B cell (primary cell): ENCODE data around the gene C1orf74. TPM values are rescaled to one million over a fixed set of nuclear protein-coding genes. Genes with fewer than 3 reads are reported as not detected.

ENCODE experiments used
- ATAC-seq: fragments of 200-7000 bp; cut with Tn5 transposase; one replicate; pipeline ENCODE4 v1.10.0; 2021; ENCODE audit warnings: low read depth, mild to moderate bottlenecking, moderate number of reproducible peaks, moderate library complexity
- CTCF ChIA-PET: fragments of 350-600 bp; sonication (Branson Sonifier 250); formaldehyde crosslinking; loops from one replicate; lab custom pipeline; 2021; ENCODE audit warnings: antibody characterized with exemption, inconsistent platforms; lab: Charles Lee
- POLR2A ChIA-PET: fragments of 350-600 bp; sonication (Branson Sonifier 250); formaldehyde crosslinking; loops from one replicate; lab custom pipeline; 2021; ENCODE audit warnings: antibody characterized with exemption; lab: Charles Lee
- DNase-seq: peaks from one replicate; pipeline ENCODE4 v3.0.0; 2013
- H2AFZ ChIP-seq: 2 replicates; pipeline ENCODE4 v1.6.1; 2012; ENCODE audit warnings: mild to moderate bottlenecking, low read depth, low read length; ENCODE audit not compliant: insufficient read depth, poor library complexity, severe bottlenecking
- H3K27ac ChIP-seq, 2 donors: 1 replicate in 1 of 2; 2 replicates in 1 of 2; pipeline ENCODE4 v1.5.1; 2012 to 2013; ENCODE audit warnings: low read length in 2 of 2, mild to moderate bottlenecking in 2 of 2, moderate library complexity in 1 of 2
- H3K27me3 ChIP-seq, 4 experiments: fragments of 200-600 bp in 1 of 4; sonication (generic) in 1 of 4; replicated peaks in 1 of 4; 1 replicate in 2 of 4; 2 replicates in 2 of 4; pipeline versions ENCODE4 v1.6.1 to v1.7.0; 2013 to 2016; ENCODE audit warnings: low read length in 3 of 4, mild to moderate bottlenecking in 2 of 4, mixed read lengths in 1 of 4, moderate library complexity in 1 of 4; ENCODE audit not compliant: insufficient read depth in 4 of 4, control insufficient read depth in 3 of 4; ENCODE audit errors: control extremely low read depth in 1 of 4
- H3K36me3 ChIP-seq, 2 experiments: replicated peaks in 1 of 2; 1 replicate in 1 of 2; 2 replicates in 1 of 2; pipeline versions ENCODE4 v1.6.1 to v1.7.1; 2013; ENCODE audit warnings: low read length in 1 of 2; ENCODE audit not compliant: insufficient read depth in 2 of 2, control insufficient read depth in 1 of 2; ENCODE audit errors: control extremely low read depth in 1 of 2, extremely low read depth in 1 of 2
- H3K4me1 ChIP-seq, 2 donors: fragments of 200-600 bp in 1 of 2; sonication (generic) in 1 of 2; 1 replicate in 1 of 2; 2 replicates in 1 of 2; pipeline versions ENCODE4 v1.5.1 to v1.6.1; 2013 to 2017; ENCODE audit warnings: low read length in 2 of 2; ENCODE audit not compliant: control insufficient read depth in 2 of 2, insufficient read depth in 2 of 2
- H3K4me2 ChIP-seq: replicated peaks from 2 replicates; pipeline ENCODE3; 2012; ENCODE audit warnings: mild to moderate bottlenecking, low read depth, low read length; ENCODE audit not compliant: poor library complexity, severe bottlenecking
- H3K4me3 ChIP-seq, 5 experiments: fragments of 200-600 bp in 1 of 5; sonication (generic) in 1 of 5; 1 replicate in 3 of 5; 2 replicates in 2 of 5; pipeline versions ENCODE4 v1.5.1 to v1.7.0; 2011 to 2016; ENCODE audit warnings: low read length in 4 of 5, mild to moderate bottlenecking in 4 of 5, low read depth in 2 of 5, control low read depth in 1 of 5, moderate library complexity in 1 of 5; ENCODE audit not compliant: insufficient read depth in 1 of 5; ENCODE audit errors: control extremely low read depth in 1 of 5, extremely low read depth in 1 of 5
- H3K79me2 ChIP-seq: fragments of 200-600 bp; sonication (generic); one replicate; pipeline ENCODE4 v1.6.0; 2016; ENCODE audit warnings: low read length; ENCODE audit not compliant: control insufficient read depth, insufficient read depth
- H3K9ac ChIP-seq: fragments of 200-600 bp; sonication (generic); 2 replicates; pipeline ENCODE4 v1.6.1; 2017; ENCODE audit warnings: mild to moderate bottlenecking, low read length, moderate library complexity
- H3K9me3 ChIP-seq, 3 donors: one replicate each; pipeline versions ENCODE4 v1.6.1 to v1.7.1; 2013; ENCODE audit warnings: low read length in 2 of 3; ENCODE audit not compliant: control insufficient read depth in 2 of 3, insufficient read depth in 1 of 3; ENCODE audit errors: control extremely low read depth in 1 of 3
- H4K20me1 ChIP-seq: 2 replicates; pipeline ENCODE4 v1.6.0; 2012; ENCODE audit warnings: mild to moderate bottlenecking, low read length; ENCODE audit not compliant: insufficient read depth, control insufficient read depth, poor library complexity, severe bottlenecking
- H3K27ac Mint-ChIP-seq: one replicate; pipeline ENCODE4 v1.8.0; 2021; ENCODE audit warnings: mixed read lengths
- H3K27me3 Mint-ChIP-seq: one replicate; pipeline ENCODE4 v1.8.0; 2021; ENCODE audit warnings: mixed read lengths
- H3K4me1 Mint-ChIP-seq: one replicate; pipeline ENCODE4 v1.8.0; 2021; ENCODE audit warnings: mixed read lengths
- H3K4me3 Mint-ChIP-seq: one replicate; pipeline ENCODE4 v1.8.0; 2021; ENCODE audit warnings: mixed read lengths
- H3K9me3 Mint-ChIP-seq: one replicate; pipeline ENCODE4 v1.8.0; 2022; ENCODE audit warnings: mixed read lengths; ENCODE audit not compliant: insufficient read depth
- CTCF ChIP-seq: fragments of 200-600 bp; IDR thresholded peaks from one replicate; pipeline ENCODE4 v1.8.0; 2022; ENCODE audit warnings: antibody characterized with exemption, mild to moderate bottlenecking
- EZH2 ChIP-seq: IDR thresholded peaks from 2 replicates; pipeline ENCODE4 v1.6.1; 2012; ENCODE audit warnings: borderline replicate concordance, low read depth, mild to moderate bottlenecking, moderate library complexity, low read length; ENCODE audit not compliant: insufficient read depth, poor library complexity, severe bottlenecking
- WGBS: methylation state at CpG from one replicate; pipeline ENCODE4 v1.1.5; 2013; ENCODE audit warnings: missing lambda C conversion rate; ENCODE audit not compliant: insufficient coverage; 5-methylcytosine and 5-hydroxymethylcytosine counted together
- intact Hi-C: fragments of 100-400 bp; cut with micrococcal nuclease; formaldehyde crosslinking; loops from one replicate; pipeline ENCODE4 v1.10.0; 2022
- polyA plus RNA-seq: library from polyadenylated mRNA; depleted of rRNA; stranded (reverse); fragments of >200 nt; gene quantifications from 2 replicates; pipeline ENCODE4 v1.2.3, GENCODE V29; 2012
- total RNA-seq, 2 donors: library from RNA; stranded (reverse); fragments of 120-200 nt in 1 of 2; gene quantifications; 1 replicate in 1 of 2; 2 replicates in 1 of 2; pipeline versions ENCODE4 v1.2.3 to v1.2.4, GENCODE V29; 2013 to 2022

C1orf74 gene
- total and polyA plus RNA-seq, 2 donors (not counting 1 experiment from before 2014, with no cell fraction given) = 0.49 to 3.4 TPM

GRCh38 chr1:209805875-209806760 is 21.8 kb upstream of the C1orf74 start, which contains the start of gene IRF6:
TSS of gene IRF6 (minus strand) at chr1:209806142. CDS start at chr1:209801413, 4,729 bp downstream.
- H3K9ac ChIP-seq = peak within 1 kb of the TSS; percentile 65
- H3K4me3 ChIP-seq = peak within 1 kb of the TSS; percentile 43 to 69 (median 57)
- H3K4me2 ChIP-seq = peak within 1 kb of the TSS; percentile 78
- ChIA-PET POLR2A (interaction anchor here (0.6 to 1.4 kb wide), 4 partner anchors 9 to 50 kb away, joined by 3 to 9 read pairs (median 4); partner anchors contain the start of genes C1orf74 and TRAF3IP3), CTCF (interaction anchor here (1.2 to 6.5 kb wide), 2 partner anchors 11 to 17 kb away, joined by 3 to 45 read pairs; no protein-coding TSS in a partner anchor)
- intact Hi-C loops = loop anchor here (1.0 kb wide), 2 partner anchors 21 to 22 kb away; partner anchors contain the start of genes C1orf74 and UTP25
- TF ChIP-seq CTCF = no peak
- no peak for TF ChIP-seq EZH2
- no peak within 1 kb of the TSS for H3K27ac ChIP-seq
- no peaks in the 10 kb centered on the region for H4K20me1 ChIP-seq
- Mint-ChIP-seq H3K4me3 (peak within 1 kb of the TSS; percentile 96), H3K9me3 (no peaks in the 10 kb centered on the region), H3K27me3 (peaks cover 11% of the 10 kb centered on the region), H3K4me1 (peaks cover 11% of the 10 kb centered on the region), H3K27ac (peak within 1 kb of the TSS; percentile 91)
- ATAC-seq (peak; percentile 95), DNase-seq (peak; percentile 74)
- H3K27me3 ChIP-seq = peaks cover 0 to 18% (median 9%) of the 10 kb centered on the region in 4 experiments
- peaks cover 10 to 13% of the 10 kb centered on the region in 2 donors for H3K4me1 ChIP-seq
- no peaks in the 10 kb centered on the region for H3K36me3 ChIP-seq
- peaks cover 0 to 8% (median 0%) of the 10 kb centered on the region in 3 donors for H3K9me3 ChIP-seq
- WGBS = 7% methylated on average over 44 of the region's 46 CpGs
- no peaks in the 10 kb centered on the region for H3K79me2 ChIP-seq
- H2AFZ ChIP-seq = peak within 1 kb of the TSS; percentile 83
